Neural cell (in vitro differentiated cells): ENCODE results near the gene MIEF1. TPM values are rescaled to one million over a fixed set of nuclear protein-coding genes. Genes with fewer than 3 reads are reported as not detected.

Source experiments
- H2AFZ ChIP-seq: fragments of 200-600, 300-800 bp; sonication (generic), shearing (Covaris generic); 2 replicates; pipeline ENCODE4 v1.6.0; 2014; ENCODE audit warnings: low read depth, mild to moderate bottlenecking, antibody characterized with exemption, low read length, moderate library complexity
- H3F3A ChIP-seq: fragments of 200-600 bp; shearing (Covaris generic); 2 replicates; pipeline ENCODE4 v1.6.1; 2016; ENCODE audit warnings: mild to moderate bottlenecking, moderate library complexity, mixed read lengths, antibody characterized with exemption, low read length; ENCODE audit not compliant: insufficient read depth, poor library complexity, severe bottlenecking
- H3K27ac ChIP-seq: fragments of 200-600, 300-800 bp; sonication (generic), shearing (Covaris generic); 2 replicates; pipeline ENCODE4 v1.5.1; 2014; ENCODE audit warnings: mild to moderate bottlenecking, low read length, moderate library complexity
- H3K27me3 ChIP-seq: fragments of 300-800, 200-600 bp; sonication (generic), shearing (Covaris generic); 2 replicates; pipeline ENCODE4 v1.6.0; 2014; ENCODE audit warnings: mild to moderate bottlenecking, low read depth, low read length, moderate library complexity; ENCODE audit not compliant: insufficient read depth
- H3K36me3 ChIP-seq: fragments of 300-800, 200-600 bp; sonication (generic), shearing (Covaris generic); 2 replicates; pipeline ENCODE4 v1.5.1; 2014; ENCODE audit warnings: mild to moderate bottlenecking, antibody characterized with exemption, low read length, moderate library complexity; ENCODE audit not compliant: insufficient read depth
- H3K4me2 ChIP-seq: fragments of 300-800, 200-600 bp; sonication (generic), shearing (Covaris generic); 2 replicates; pipeline ENCODE4 v1.6.0; 2014; ENCODE audit warnings: mild to moderate bottlenecking, low read length
- H3K4me3 ChIP-seq: fragments of 300-800, 200-600 bp; sonication (generic), shearing (Covaris generic); 2 replicates; pipeline ENCODE4 v1.5.1; 2014; ENCODE audit warnings: mild to moderate bottlenecking, low read length, moderate library complexity
- H3K79me2 ChIP-seq: fragments of 200-600 bp; shearing (Covaris generic); replicated peaks from 2 replicates; pipeline ENCODE4 v1.6.0; 2014; ENCODE audit warnings: mild to moderate bottlenecking, low read length, moderate library complexity; ENCODE audit not compliant: insufficient read depth
- H3K9ac ChIP-seq: fragments of 300-800, 200-600 bp; sonication (generic), shearing (Covaris generic); 2 replicates; pipeline ENCODE4 v1.6.1; 2016; ENCODE audit warnings: mild to moderate bottlenecking, low read length, mixed read lengths
- H3K9me2 ChIP-seq: fragments of 200-600 bp; shearing (Covaris generic); 2 replicates; pipeline ENCODE4 v1.6.1; 2016; ENCODE audit warnings: mild to moderate bottlenecking, low read length, mixed read lengths; ENCODE audit not compliant: insufficient read depth
- H3K9me3 ChIP-seq: fragments of 200-600, 300-800 bp; sonication (generic), shearing (Covaris generic); 2 replicates; pipeline ENCODE4 v1.6.1; 2016; ENCODE audit warnings: mild to moderate bottlenecking, mixed run types, low read length, moderate library complexity, mixed read lengths
- H4K20me1 ChIP-seq: fragments of 200-600 bp; shearing (Covaris generic); 2 replicates; pipeline ENCODE4 v1.6.1; 2016; ENCODE audit warnings: mild to moderate bottlenecking, mixed run types; ENCODE audit not compliant: insufficient read depth
- CTCF ChIP-seq: fragments of 450-650 bp; IDR thresholded peaks from 2 replicates; pipeline ENCODE4 v1.5.1; 2014; ENCODE audit warnings: antibody characterized with exemption, mild to moderate bottlenecking, moderate library complexity; ENCODE audit not compliant: poor library complexity, severe bottlenecking
- EZH2 ChIP-seq: fragments of 200-600, 300-800 bp; shearing (Covaris generic), sonication (generic); IDR thresholded peaks from 2 replicates; pipeline ENCODE4 v1.6.1; 2014; ENCODE audit warnings: antibody characterized with exemption, low read length, borderline replicate concordance, mild to moderate bottlenecking; ENCODE audit not compliant: insufficient read depth, poor library complexity, severe bottlenecking
- MXI1 ChIP-seq: fragments of 450-650 bp; conservative IDR thresholded peaks from 2 replicates; pipeline ENCODE4 v1.6.1; 2014; ENCODE audit warnings: antibody characterized with exemption, mild to moderate bottlenecking; ENCODE audit not compliant: poor library complexity, severe bottlenecking
- POLR2AphosphoS5 ChIP-seq: IDR thresholded peaks from 2 replicates; pipeline ENCODE4 v1.6.1; 2012
- RAD21 ChIP-seq: fragments of 450-650 bp; conservative IDR thresholded peaks from 2 replicates; pipeline ENCODE4 v1.6.1; 2014; ENCODE audit warnings: antibody characterized with exemption, mild to moderate bottlenecking, moderate library complexity
- REST ChIP-seq: IDR thresholded peaks from 2 replicates; pipeline ENCODE4 v1.6.1; 2012; ENCODE audit warnings: borderline replicate concordance
- SMC3 ChIP-seq: fragments of 450-650 bp; conservative IDR thresholded peaks from 2 replicates; pipeline ENCODE4 v1.6.1; 2014; ENCODE audit warnings: antibody characterized with exemption, mild to moderate bottlenecking, moderate library complexity; ENCODE audit not compliant: poor library complexity
- TAF1 ChIP-seq: IDR thresholded peaks from 2 replicates; pipeline ENCODE4 v1.6.1; 2012; ENCODE audit warnings: low read depth
- polyA plus RNA-seq: library from polyadenylated mRNA; depleted of rRNA; stranded (reverse); fragments of >200 nt; gene quantifications from 2 replicates; pipeline ENCODE4 v1.2.3, GENCODE V29; 2014

The MIEF1 gene
- polyA plus RNA-seq, 1 donor from 2014 or later = 19.8 TPM

GRCh38 chr22:39498802-39499201 lies 3.3 kb upstream of the MIEF1 start:
- Histone ChIP-seq H3K4me3 (no peak overlapping the region), H2AFZ (no peak overlapping the region), H3K36me3 (no peaks in the 10 kb centered on the region), H4K20me1 (no peaks in the 10 kb centered on the region), H3K9me3 (no peaks in the 10 kb centered on the region), H3K9me2 (no peaks in the 10 kb centered on the region), H3K27me3 (no peaks in the 10 kb centered on the region), H3K9ac (peak overlapping the region; percentile 31), H3K4me2 (no peak overlapping the region), H3K79me2 (peaks cover 12% of the 10 kb centered on the region), H3F3A (no peaks in the 10 kb centered on the region), H3K27ac (peak overlapping the region; percentile 44)
- TF ChIP-seq CTCF (no peak), SMC3 (no peak), EZH2 (no peak), TAF1 (no peak), POLR2AphosphoS5 (no peak), MXI1 (no peak), REST (no peak)

GRCh38 chr22:39500101-39500500 lies 2.0 kb upstream of the MIEF1 start:
- H3K36me3 ChIP-seq = no peaks in the 10 kb centered on the region
- H3K9me3 ChIP-seq = no peaks in the 10 kb centered on the region
- H3K79me2 ChIP-seq = peaks cover 14% of the 10 kb centered on the region
- H3K9ac ChIP-seq = no peak overlapping the region
- no peak overlapping the region for H3K4me3 ChIP-seq
- no peaks in the 10 kb centered on the region for H3K9me2 ChIP-seq
- no peak overlapping the region for H2AFZ ChIP-seq
- no peak overlapping the region for H3K27ac ChIP-seq
- no peak for TF ChIP-seq RAD21
- TF ChIP-seq MXI1 = no peak
- TF ChIP-seq SMC3 = no peak
- TF ChIP-seq REST = no peak
- no peaks in the 10 kb centered on the region for H4K20me1 ChIP-seq
- no peaks in the 10 kb centered on the region for H3F3A ChIP-seq
- no peaks in the 10 kb centered on the region for H3K27me3 ChIP-seq
- H3K4me2 ChIP-seq = no peak overlapping the region
